Stomach (tissue), 9 donors: ENCODE results near the gene C5orf58. TPM values are rescaled to one million over a fixed set of nuclear protein-coding genes. Genes with fewer than 3 reads are reported as not detected.

Experiments used
- DNase-seq, 2 donors: peaks; one replicate each; pipeline versions ENCODE4 v3.0.0 to v3.0.0-alpha.2; 2013 to 2019
- H3K27ac ChIP-seq, 5 donors: fragments of 200-600 bp in 4 of 5; sonication (generic) in 4 of 5; one replicate each; pipeline ENCODE4 v1.5.1; 2013 to 2019; ENCODE audit warnings: mild to moderate bottlenecking in 1 of 5, moderate library complexity in 1 of 5
- H3K27me3 ChIP-seq, 3 donors: fragments of 200-600 bp; sonication (generic); one replicate each; pipeline ENCODE4 v1.5.1; 2017 to 2019; ENCODE audit warnings: mixed run types in 1 of 3
- H3K36me3 ChIP-seq, 4 donors: fragments of 200-600 bp; sonication (generic); 1 replicate in 3 of 4; 2 replicates in 1 of 4; pipeline ENCODE4 v1.5.1; 2016 to 2019
- H3K4me1 ChIP-seq, 4 donors: fragments of 200-600 bp; sonication (generic); one replicate each; pipeline ENCODE4 v1.5.1; 2016 to 2019
- H3K4me3 ChIP-seq, 4 donors: fragments of 200-600 bp; sonication (generic) in 3 of 4; one replicate each; pipeline ENCODE4 v1.5.1; 2016 to 2019; ENCODE audit warnings: mild to moderate bottlenecking in 1 of 4
- H3K9me3 ChIP-seq, 4 donors: fragments of 200-600 bp; sonication (generic); one replicate each; pipeline ENCODE4 v1.5.1; 2016 to 2019
- EP300 ChIP-seq: sonication (generic); formaldehyde crosslinking; IDR thresholded peaks from one replicate; pipeline ENCODE4 v1.6.1; 2017; ENCODE audit warnings: antibody characterized with exemption
- POLR2A ChIP-seq, 4 donors: fragments of 450-650 bp; IDR thresholded peaks; one replicate each; pipeline ENCODE4 v1.6.1; 2016; ENCODE audit warnings: antibody characterized with exemption in 4 of 4, control low read depth in 2 of 4, mild to moderate bottlenecking in 1 of 4, moderate library complexity in 1 of 4
- POLR2AphosphoS5 ChIP-seq, 3 donors: sonication (generic); formaldehyde crosslinking; IDR thresholded peaks; one replicate each; pipeline ENCODE4 v1.6.1; 2016; ENCODE audit warnings: antibody characterized with exemption in 3 of 3
- WGBS, 5 donors: extraction: QIAGEN DNeasy Blood & Tissue Kit in 3 of 5; methylation state at CpG; one replicate each; pipeline versions ENCODE4 v1.1.5 to v1.1.7; 2013 to 2018; 5-methylcytosine and 5-hydroxymethylcytosine counted together
- intact Hi-C: fragments of 100-400 bp; cut with DNase I; formaldehyde crosslinking; loops from one replicate; pipeline ENCODE4 v1.15.1; 2023; ENCODE audit warnings: low total_unique reads
- polyA plus RNA-seq, 3 donors: library from polyadenylated mRNA; stranded (reverse); fragments of 200-250 nt; gene quantifications; one replicate each; pipeline ENCODE4 v1.2.3, GENCODE V29; 2013
- total RNA-seq, 5 donors: library from RNA; depleted of rRNA; stranded (reverse); fragments of >200 nt; gene quantifications; one replicate each; pipeline versions ENCODE4 v1.1.0 to v1.2.3, GENCODE V29; 2014 to 2016
- TF ChIP-seq, protein P1 (sequence below), 7 experiments: fragments of 450-650 bp in 4 of 7; fragments of 200-600 bp in 3 of 7; sonication (generic) in 3 of 7; IDR thresholded peaks; one replicate each; pipeline ENCODE4 v1.5.1; 2016 to 2019; ENCODE audit warnings: antibody characterized with exemption in 7 of 7, control low read depth in 2 of 7, mild to moderate bottlenecking in 1 of 7
- donor health status: healthy with polysubstance abuse.
- donor health status: Bipolar disorder and iron deficiency.
- donor health status: healthy.

C5orf58 gene
- total and polyA plus RNA-seq, 8 donors: 0.43 to 4.6 TPM; not detected in 6

DNA sequence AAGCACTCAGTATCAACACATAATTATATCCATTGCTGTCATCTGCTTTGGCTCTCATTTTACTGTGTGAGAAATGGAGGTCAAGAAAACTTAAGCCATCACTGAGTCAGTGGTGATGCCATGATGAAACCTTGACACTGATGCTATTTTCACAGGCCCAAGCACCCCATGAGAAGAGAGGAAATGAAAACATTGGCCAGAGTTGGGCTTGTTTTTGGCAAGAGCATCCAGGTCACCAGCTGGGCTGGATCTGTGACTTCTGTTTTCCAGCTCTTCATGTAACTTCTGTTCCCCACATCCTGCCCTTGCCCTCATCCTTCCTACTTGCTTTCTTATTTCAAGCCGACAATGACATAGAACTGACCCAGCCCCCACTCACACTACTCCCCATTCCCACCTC lies 54.7 kb downstream of the C5orf58 start:
- DNase-seq: peak in 1 of 2 donors; percentile 67
- TF ChIP-seq EP300: no peak
- TF ChIP-seq, protein P1, sequence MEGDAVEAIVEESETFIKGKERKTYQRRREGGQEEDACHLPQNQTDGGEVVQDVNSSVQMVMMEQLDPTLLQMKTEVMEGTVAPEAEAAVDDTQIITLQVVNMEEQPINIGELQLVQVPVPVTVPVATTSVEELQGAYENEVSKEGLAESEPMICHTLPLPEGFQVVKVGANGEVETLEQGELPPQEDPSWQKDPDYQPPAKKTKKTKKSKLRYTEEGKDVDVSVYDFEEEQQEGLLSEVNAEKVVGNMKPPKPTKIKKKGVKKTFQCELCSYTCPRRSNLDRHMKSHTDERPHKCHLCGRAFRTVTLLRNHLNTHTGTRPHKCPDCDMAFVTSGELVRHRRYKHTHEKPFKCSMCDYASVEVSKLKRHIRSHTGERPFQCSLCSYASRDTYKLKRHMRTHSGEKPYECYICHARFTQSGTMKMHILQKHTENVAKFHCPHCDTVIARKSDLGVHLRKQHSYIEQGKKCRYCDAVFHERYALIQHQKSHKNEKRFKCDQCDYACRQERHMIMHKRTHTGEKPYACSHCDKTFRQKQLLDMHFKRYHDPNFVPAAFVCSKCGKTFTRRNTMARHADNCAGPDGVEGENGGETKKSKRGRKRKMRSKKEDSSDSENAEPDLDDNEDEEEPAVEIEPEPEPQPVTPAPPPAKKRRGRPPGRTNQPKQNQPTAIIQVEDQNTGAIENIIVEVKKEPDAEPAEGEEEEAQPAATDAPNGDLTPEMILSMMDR (IDR thresholded peaks at IDR 0.05): no peak
- TF ChIP-seq POLR2A (IDR thresholded peaks at IDR 0.05): no peak
- TF ChIP-seq POLR2AphosphoS5 (IDR thresholded peaks at IDR 0.05): peak; percentile 21 to 62 (median 32)
- 33 to 52% (median 48%) methylated on average over 1 of the region's 1 CpG for WGBS, 5 donors
- H3K9me3 ChIP-seq: peaks cover 0 to 8% (median 3%) of the 10 kb centered on the region in 4 donors
- peaks cover 8 to 70% (median 12%) of the 10 kb centered on the region in 4 donors for H3K4me1 ChIP-seq
- H3K4me3 ChIP-seq: no peak overlapping the region
- H3K36me3 ChIP-seq: peaks cover 0 to 29% (median 14%) of the 10 kb centered on the region in 4 donors
- H3K27ac ChIP-seq: peak overlapping the region in 4 of 5 donors; percentile 58 to 75 (median 71)
- intact Hi-C loops: no loop called here
- H3K27me3 ChIP-seq: no peaks in the 10 kb centered on the region

DNA sequence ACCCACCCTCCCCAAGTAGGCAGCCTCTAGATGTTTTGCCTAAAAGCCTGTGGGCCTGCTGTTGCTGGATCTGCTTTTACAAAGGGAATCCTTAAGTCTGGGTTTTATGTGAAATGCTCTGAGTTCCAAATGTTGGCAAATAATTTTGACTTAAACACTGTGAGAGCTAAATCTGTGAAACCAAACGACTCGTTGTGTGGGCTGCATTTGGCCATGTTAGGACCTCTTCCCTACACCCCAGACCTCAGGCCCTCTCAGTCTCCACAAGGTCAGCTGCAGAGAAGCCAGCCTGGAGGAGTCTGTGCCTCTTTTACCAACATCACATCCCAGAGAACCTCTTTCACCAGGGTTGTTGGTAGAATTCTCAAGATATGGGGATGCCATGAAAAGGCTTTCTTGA lies 55.4 kb downstream of the C5orf58 start:
- H3K4me3 ChIP-seq: no peak overlapping the region
- TF ChIP-seq POLR2AphosphoS5 (IDR thresholded peaks at IDR 0.05) (no peak), POLR2A (IDR thresholded peaks at IDR 0.05) (no peak), EP300 (no peak)
- TF ChIP-seq, protein P1 (IDR thresholded peaks at IDR 0.05): no peak
- H3K4me1 ChIP-seq: peaks cover 8 to 77% (median 15%) of the 10 kb centered on the region in 4 donors
- H3K27ac ChIP-seq: peak overlapping the region; percentile 53 to 75 (median 69)
- no peaks in the 10 kb centered on the region for H3K27me3 ChIP-seq
- WGBS, 5 donors: 56 to 73% (median 62%) methylated on average over 2 of the region's 2 CpGs
- no peak for DNase-seq
- intact Hi-C loops: no loop called here
- H3K9me3 ChIP-seq: peaks cover 0 to 8% (median 3%) of the 10 kb centered on the region in 4 donors
- H3K36me3 ChIP-seq: peaks cover 0 to 29% (median 15%) of the 10 kb centered on the region in 4 donors

DNA sequence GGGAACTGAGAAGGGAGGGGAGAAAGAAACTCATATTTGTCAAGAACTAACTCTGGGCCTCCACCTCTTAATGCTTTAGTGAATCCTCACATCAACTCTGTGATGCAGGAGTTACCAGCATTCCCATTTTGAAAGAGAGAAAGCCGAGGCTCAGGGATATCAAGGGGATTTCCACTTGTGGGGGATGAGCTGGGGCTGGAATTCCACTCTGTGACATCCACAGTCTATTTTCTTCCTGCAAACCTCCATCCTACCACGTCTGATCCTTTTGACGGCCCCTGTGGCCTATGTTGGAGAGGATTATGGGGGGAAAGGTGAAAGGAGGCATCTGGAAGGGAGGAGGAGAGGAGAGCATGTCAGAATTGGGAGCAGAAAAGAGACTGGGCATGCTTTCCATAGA lies 55.8 kb downstream of the C5orf58 start:
- intact Hi-C loops: no loop called here
- no peak overlapping the region for H3K4me3 ChIP-seq
- H3K36me3 ChIP-seq: peaks cover 0 to 29% (median 15%) of the 10 kb centered on the region in 4 donors
- H3K9me3 ChIP-seq: peaks cover 0 to 8% (median 3%) of the 10 kb centered on the region in 4 donors
- WGBS, 5 donors: 47 to 72% (median 59%) methylated on average over 3 of the region's 3 CpGs
- H3K27me3 ChIP-seq: no peaks in the 10 kb centered on the region
- peaks cover 8 to 77% (median 15%) of the 10 kb centered on the region in 4 donors for H3K4me1 ChIP-seq
- H3K27ac ChIP-seq: peak overlapping the region in 4 of 5 donors; percentile 58 to 75 (median 71)
- no peak for DNase-seq
- TF ChIP-seq EP300 (no peak), POLR2AphosphoS5 (IDR thresholded peaks at IDR 0.05) (no peak), POLR2A (IDR thresholded peaks at IDR 0.05) (no peak)
- TF ChIP-seq, protein P1 (IDR thresholded peaks at IDR 0.05): no peak

DNA sequence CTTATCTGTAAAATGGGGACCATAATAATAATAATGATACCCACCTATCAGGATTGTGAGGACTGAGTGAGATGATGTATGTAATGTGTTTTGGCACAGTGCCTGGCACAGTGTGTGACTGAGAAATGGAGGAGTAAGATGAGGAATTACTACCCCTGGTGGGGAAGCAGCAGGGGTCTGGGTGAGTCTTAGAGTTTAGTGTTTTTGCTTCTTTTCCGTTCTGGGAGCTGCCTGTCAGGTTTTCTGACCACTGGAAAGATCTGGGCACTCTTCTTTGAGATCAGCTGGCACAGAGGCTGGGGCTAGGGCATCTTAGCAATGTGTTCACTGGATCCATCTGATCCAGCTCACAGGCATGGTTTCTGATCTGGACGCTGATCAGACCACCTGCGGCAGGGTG lies 56.3 kb downstream of the C5orf58 start:
- intact Hi-C loops: no loop called here
- H3K27me3 ChIP-seq: no peaks in the 10 kb centered on the region
- 50 to 88% (median 67%) methylated on average over 3 of the region's 3 CpGs for WGBS, 5 donors
- H3K4me3 ChIP-seq: no peak overlapping the region
- no peak for DNase-seq
- H3K36me3 ChIP-seq: peaks cover 0 to 25% (median 15%) of the 10 kb centered on the region in 4 donors
- peaks cover 8 to 82% (median 15%) of the 10 kb centered on the region in 4 donors for H3K4me1 ChIP-seq
- TF ChIP-seq POLR2AphosphoS5 (IDR thresholded peaks at IDR 0.05): no peak
- no peak for TF ChIP-seq EP300
- no peak for TF ChIP-seq POLR2A (IDR thresholded peaks at IDR 0.05)
- TF ChIP-seq, protein P1 (IDR thresholded peaks at IDR 0.05): no peak
- peak overlapping the region in 4 of 5 donors; percentile 58 to 75 (median 69) for H3K27ac ChIP-seq
- H3K9me3 ChIP-seq: peaks cover 0 to 8% (median 3%) of the 10 kb centered on the region in 4 donors
